HepG2 (cell line): Measurements from ENCODE around the gene IRF3. TPM values are rescaled to one million over a fixed set of nuclear protein-coding genes. Genes with fewer than 3 reads are reported as not detected.

Source experiments
- AHR ChIP-seq: IDR thresholded peaks from 2 replicates; pipeline ENCODE4 v1.6.1; 2018; ENCODE audit warnings: missing genetic modification reagents, missing compliant biosample characterization
- EEA1 ChIP-seq: sonication (generic); formaldehyde crosslinking; IDR thresholded peaks from 2 replicates; pipeline ENCODE4 v1.5.1; 2020; ENCODE audit warnings: mild to moderate bottlenecking, missing genetic modification reagents, borderline replicate concordance
- EP300 ChIP-seq, 3 experiments: sonication (generic) in 1 of 3; formaldehyde crosslinking in 1 of 3; IDR thresholded peaks; 2 replicates each; pipeline versions ENCODE4 v1.5.1 to v1.6.1; 2011 to 2020; ENCODE audit warnings: low read depth in 2 of 3, low read length in 2 of 3, borderline replicate concordance in 1 of 3, improper control_type of control experiment in 1 of 3, mild to moderate bottlenecking in 1 of 3, missing genetic modification reagents in 1 of 3, moderate library complexity in 1 of 3
- MIER3 ChIP-seq: IDR thresholded peaks from 2 replicates; pipeline ENCODE4 v1.6.1; 2016; ENCODE audit warnings: missing compliant biosample characterization, borderline replicate concordance
- RXRA ChIP-seq: sonication (generic); formaldehyde crosslinking; IDR thresholded peaks from 2 replicates; pipeline ENCODE4 v1.5.1; 2020; ENCODE audit warnings: missing genetic modification reagents
- SNAPC2 ChIP-seq: sonication (generic); formaldehyde crosslinking; IDR thresholded peaks from 2 replicates; pipeline ENCODE4 v1.8.1; 2022; ENCODE audit warnings: mild to moderate bottlenecking, missing genetic modification reagents
- SP4 ChIP-seq: sonication (generic); formaldehyde crosslinking; IDR thresholded peaks from 2 replicates; pipeline ENCODE4 v1.8.1; 2023; ENCODE audit warnings: mild to moderate bottlenecking, missing genetic modification reagents
- SUZ12 ChIP-seq: fragments of 150-350 bp; IDR thresholded peaks from 2 replicates; pipeline ENCODE4 v1.6.1; 2014; ENCODE audit warnings: low read depth, low read length
- ZBED4 ChIP-seq: sonication (generic); formaldehyde crosslinking; IDR thresholded peaks from 2 replicates; pipeline ENCODE4 v1.4.0; 2020; ENCODE audit warnings: missing genetic modification reagents, borderline replicate concordance
- ZNF234 ChIP-seq: sonication (generic); formaldehyde crosslinking; conservative IDR thresholded peaks from 2 replicates; pipeline ENCODE4 v1.5.1; 2020; ENCODE audit warnings: mild to moderate bottlenecking, missing genetic modification reagents
- ZNF326 ChIP-seq: sonication (generic); formaldehyde crosslinking; IDR thresholded peaks from 2 replicates; pipeline ENCODE4 v1.4.0; 2020; ENCODE audit warnings: missing genetic modification reagents, borderline replicate concordance
- ZNF33B ChIP-seq: sonication (generic); formaldehyde crosslinking; IDR thresholded peaks from 2 replicates; pipeline ENCODE4 v1.5.1; 2020; ENCODE audit warnings: mild to moderate bottlenecking, missing genetic modification reagents
- ZNF484 ChIP-seq: sonication (generic); formaldehyde crosslinking; IDR thresholded peaks from 2 replicates; pipeline ENCODE4 v1.5.1; 2020; ENCODE audit warnings: mild to moderate bottlenecking, low read depth, missing genetic modification reagents, borderline replicate concordance
- ZSCAN31 ChIP-seq: sonication (generic); formaldehyde crosslinking; IDR thresholded peaks from 2 replicates; pipeline ENCODE4 v1.5.0; 2020; ENCODE audit warnings: low read depth, mild to moderate bottlenecking, missing genetic modification reagents
- polyA plus RNA-seq, 8 experiments: library from polyadenylated mRNA; depleted of rRNA in 3 of 8; stranded (reverse) in 7 of 8; unstranded in 1 of 8; fragments of >200 nt; fragmentation: Illumina TruSeq in 4 of 8; extraction: Trizol in 4 of 8; gene quantifications; 2 replicates each; pipeline versions ENCODE4 v1.2.1 to v1.2.3, GENCODE V29; 2011 to 2016; ENCODE audit warnings: low read depth in 4 of 8, missing spikeins in 1 of 8, mixed read lengths in 1 of 8; ENCODE audit not compliant: insufficient read depth in 1 of 8
- total RNA-seq, 5 experiments: library from RNA; depleted of rRNA; stranded (reverse); fragments of >200 nt; fragmentation: Illumina TruSeq; extraction: Trizol; gene quantifications; 2 replicates each; pipeline ENCODE4 v1.2.3, GENCODE V29; 2016; ENCODE audit warnings: low read depth in 1 of 5
- TF ChIP-seq, protein P1 (sequence below): sonication (generic); formaldehyde crosslinking; IDR thresholded peaks from 2 replicates; pipeline ENCODE4 v1.5.1; 2020; ENCODE audit warnings: mild to moderate bottlenecking, missing genetic modification reagents, borderline replicate concordance
- TF ChIP-seq, protein P2 (sequence below): sonication (generic); formaldehyde crosslinking; IDR thresholded peaks from 2 replicates; pipeline ENCODE4 v1.8.1; 2022; ENCODE audit warnings: mild to moderate bottlenecking, missing genetic modification reagents

Gene IRF3
- total and polyA plus RNA-seq, 2 of the 13 experiments (the other 11 are each of a cell fraction or from before 2014, with no cell fraction given), result 61.9 to 65.5 TPM

GRCh38 chr19:49641688-49642491 lies 23.8 kb downstream of the IRF3 start, which contains the start of gene SCAF1 (continued):
- TF ChIP-seq, protein P1, sequence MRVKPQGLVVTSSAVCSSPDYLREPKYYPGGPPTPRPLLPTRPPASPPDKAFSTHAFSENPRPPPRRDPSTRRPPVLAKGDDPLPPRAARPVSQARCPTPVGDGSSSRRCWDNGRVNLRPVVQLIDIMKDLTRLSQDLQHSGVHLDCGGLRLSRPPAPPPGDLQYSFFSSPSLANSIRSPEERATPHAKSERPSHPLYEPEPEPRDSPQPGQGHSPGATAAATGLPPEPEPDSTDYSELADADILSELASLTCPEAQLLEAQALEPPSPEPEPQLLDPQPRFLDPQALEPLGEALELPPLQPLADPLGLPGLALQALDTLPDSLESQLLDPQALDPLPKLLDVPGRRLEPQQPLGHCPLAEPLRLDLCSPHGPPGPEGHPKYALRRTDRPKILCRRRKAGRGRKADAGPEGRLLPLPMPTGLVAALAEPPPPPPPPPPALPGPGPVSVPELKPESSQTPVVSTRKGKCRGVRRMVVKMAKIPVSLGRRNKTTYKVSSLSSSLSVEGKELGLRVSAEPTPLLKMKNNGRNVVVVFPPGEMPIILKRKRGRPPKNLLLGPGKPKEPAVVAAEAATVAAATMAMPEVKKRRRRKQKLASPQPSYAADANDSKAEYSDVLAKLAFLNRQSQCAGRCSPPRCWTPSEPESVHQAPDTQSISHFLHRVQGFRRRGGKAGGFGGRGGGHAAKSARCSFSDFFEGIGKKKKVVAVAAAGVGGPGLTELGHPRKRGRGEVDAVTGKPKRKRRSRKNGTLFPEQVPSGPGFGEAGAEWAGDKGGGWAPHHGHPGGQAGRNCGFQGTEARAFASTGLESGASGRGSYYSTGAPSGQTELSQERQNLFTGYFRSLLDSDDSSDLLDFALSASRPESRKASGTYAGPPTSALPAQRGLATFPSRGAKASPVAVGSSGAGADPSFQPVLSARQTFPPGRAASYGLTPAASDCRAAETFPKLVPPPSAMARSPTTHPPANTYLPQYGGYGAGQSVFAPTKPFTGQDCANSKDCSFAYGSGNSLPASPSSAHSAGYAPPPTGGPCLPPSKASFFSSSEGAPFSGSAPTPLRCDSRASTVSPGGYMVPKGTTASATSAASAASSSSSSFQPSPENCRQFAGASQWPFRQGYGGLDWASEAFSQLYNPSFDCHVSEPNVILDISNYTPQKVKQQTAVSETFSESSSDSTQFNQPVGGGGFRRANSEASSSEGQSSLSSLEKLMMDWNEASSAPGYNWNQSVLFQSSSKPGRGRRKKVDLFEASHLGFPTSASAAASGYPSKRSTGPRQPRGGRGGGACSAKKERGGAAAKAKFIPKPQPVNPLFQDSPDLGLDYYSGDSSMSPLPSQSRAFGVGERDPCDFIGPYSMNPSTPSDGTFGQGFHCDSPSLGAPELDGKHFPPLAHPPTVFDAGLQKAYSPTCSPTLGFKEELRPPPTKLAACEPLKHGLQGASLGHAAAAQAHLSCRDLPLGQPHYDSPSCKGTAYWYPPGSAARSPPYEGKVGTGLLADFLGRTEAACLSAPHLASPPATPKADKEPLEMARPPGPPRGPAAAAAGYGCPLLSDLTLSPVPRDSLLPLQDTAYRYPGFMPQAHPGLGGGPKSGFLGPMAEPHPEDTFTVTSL (CRISPR knock-in tag), result no peak
- TF ChIP-seq ZNF484 (CRISPR knock-in tag), result no peak
- TF ChIP-seq SP4 (CRISPR knock-in tag), result peak; percentile 100
- TF ChIP-seq ZNF33B (CRISPR knock-in tag), result peak; percentile 62; the same call in 1 of the 2 replicates
- no peak for TF ChIP-seq ZBED4 (CRISPR knock-in tag)
- TF ChIP-seq ZSCAN31 (CRISPR knock-in tag), result peak; percentile 16
- no peak for TF ChIP-seq SNAPC2
- no peak for TF ChIP-seq ZNF326
- TF ChIP-seq, protein P2, sequence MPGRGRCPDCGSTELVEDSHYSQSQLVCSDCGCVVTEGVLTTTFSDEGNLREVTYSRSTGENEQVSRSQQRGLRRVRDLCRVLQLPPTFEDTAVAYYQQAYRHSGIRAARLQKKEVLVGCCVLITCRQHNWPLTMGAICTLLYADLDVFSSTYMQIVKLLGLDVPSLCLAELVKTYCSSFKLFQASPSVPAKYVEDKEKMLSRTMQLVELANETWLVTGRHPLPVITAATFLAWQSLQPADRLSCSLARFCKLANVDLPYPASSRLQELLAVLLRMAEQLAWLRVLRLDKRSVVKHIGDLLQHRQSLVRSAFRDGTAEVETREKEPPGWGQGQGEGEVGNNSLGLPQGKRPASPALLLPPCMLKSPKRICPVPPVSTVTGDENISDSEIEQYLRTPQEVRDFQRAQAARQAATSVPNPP, result no peak
- peak; percentile 94 for TF ChIP-seq SUZ12
- TF ChIP-seq ZNF234 (CRISPR knock-in tag), result no peak
- peak; percentile 71; the same call in 1 of the 2 replicates for TF ChIP-seq MIER3 (CRISPR knock-in tag)
- no peak for TF ChIP-seq AHR (CRISPR knock-in tag)
- TF ChIP-seq EEA1, result no peak
- peak in 1 of 2 experiments; percentile 67; a peak in 1 of 4 replicates for TF ChIP-seq EP300 (IDR thresholded peaks at IDR 0.05; ENCODE audit: low read depth in 2 of 2, low read length in 2 of 2)
- no peak; the same call in 1 of the 2 replicates for TF ChIP-seq EP300 (CRISPR knock-in tag; IDR thresholded peaks at IDR 0.05; ENCODE audit: borderline replicate concordance)
- TF ChIP-seq RXRA (CRISPR knock-in tag), result peak; percentile 99
